Transverse colon (tissue), 4 donors: Measurements from ENCODE around the gene AP5S1. TPM values are rescaled to one million over a fixed set of nuclear protein-coding genes. Genes with fewer than 3 reads are reported as not detected.

Experiments
- DNase-seq: peaks from one replicate; pipeline ENCODE4 v3.0.0-alpha.2; 2019
- H3K27ac ChIP-seq, 4 donors: fragments of 200-600 bp; sonication (generic); 2 replicates each; pipeline ENCODE4 v1.5.1; 2016 to 2018; ENCODE audit warnings: inconsistent platforms in 4 of 4
- H3K27me3 ChIP-seq: fragments of 200-600 bp; sonication (generic); 2 replicates; pipeline ENCODE4 v1.5.1; 2017; ENCODE audit warnings: inconsistent platforms
- H3K36me3 ChIP-seq, 4 donors: fragments of 200-600 bp; sonication (generic); 2 replicates each; pipeline ENCODE4 v1.5.1; 2017 to 2019; ENCODE audit warnings: inconsistent platforms in 4 of 4
- H3K4me1 ChIP-seq, 4 donors: fragments of 200-600 bp; sonication (generic); 2 replicates each; pipeline ENCODE4 v1.5.1; 2017 to 2020; ENCODE audit warnings: inconsistent platforms in 4 of 4
- H3K4me3 ChIP-seq, 4 donors: fragments of 200-600 bp; sonication (generic); 1 replicate in 1 of 4; 2 replicates in 3 of 4; pipeline versions ENCODE4 v1.5.1 to v1.6.1; 2017 to 2019; ENCODE audit warnings: inconsistent platforms in 4 of 4
- H3K9me3 ChIP-seq, 2 donors: fragments of 200-600 bp; sonication (generic); 2 replicates each; pipeline ENCODE4 v1.5.1; 2017 to 2019; ENCODE audit warnings: inconsistent platforms in 2 of 2
- EP300 ChIP-seq: sonication (generic); formaldehyde crosslinking; IDR thresholded peaks from one replicate; pipeline ENCODE4 v1.6.1; 2017; ENCODE audit warnings: antibody characterized with exemption, low read depth
- POLR2A ChIP-seq: fragments of 450-650 bp; IDR thresholded peaks from one replicate; pipeline ENCODE4 v1.6.1; 2016; ENCODE audit warnings: antibody characterized with exemption, mild to moderate bottlenecking, moderate library complexity
- POLR2AphosphoS5 ChIP-seq, 3 donors: sonication (generic); formaldehyde crosslinking; IDR thresholded peaks; one replicate each; pipeline ENCODE4 v1.6.1; 2016; ENCODE audit warnings: antibody characterized with exemption in 3 of 3
- WGBS, 2 donors: methylation state at CpG; one replicate each; pipeline ENCODE4 v1.1.5; 2018; ENCODE audit warnings: low coverage in 1 of 2; 5-methylcytosine and 5-hydroxymethylcytosine counted together
- in situ Hi-C, 4 donors: fragments of 200-750 bp; cut with MboI; loops; one replicate each; pipeline versions ENCODE4 v1.15.0 to v1.15.1; 2017; ENCODE audit warnings: low sequenced_read_pairs in 3 of 4, low pct_ligation_motif_present in 1 of 4, low pct_unique_long_range_greater_than_20kb in 1 of 4
- intact Hi-C: fragments of 100-400 bp; cut with DNase I; formaldehyde crosslinking; loops from one replicate; pipeline ENCODE4 v1.15.1; 2023; ENCODE audit warnings: low total_unique reads
- total RNA-seq, 4 donors: library from RNA; depleted of rRNA; stranded (reverse); fragments of >200 nt; gene quantifications; one replicate each; pipeline ENCODE4 v1.1.0, GENCODE V29; 2016
- TF ChIP-seq, protein P1 (sequence below), 5 experiments: fragments of 200-600 bp in 3 of 5; fragments of 450-650 bp in 2 of 5; sonication (generic) in 3 of 5; IDR thresholded peaks; 1 replicate in 2 of 5; 2 replicates in 3 of 5; pipeline ENCODE4 v1.5.1; 2016 to 2017; ENCODE audit warnings: antibody characterized with exemption in 5 of 5, inconsistent platforms in 3 of 5, mild to moderate bottlenecking in 2 of 5, moderate library complexity in 1 of 5

AP5S1 gene
- total RNA-seq, 4 donors from 2014 or later, result 9.1 to 38.5 (median 17.0) TPM

DNA sequence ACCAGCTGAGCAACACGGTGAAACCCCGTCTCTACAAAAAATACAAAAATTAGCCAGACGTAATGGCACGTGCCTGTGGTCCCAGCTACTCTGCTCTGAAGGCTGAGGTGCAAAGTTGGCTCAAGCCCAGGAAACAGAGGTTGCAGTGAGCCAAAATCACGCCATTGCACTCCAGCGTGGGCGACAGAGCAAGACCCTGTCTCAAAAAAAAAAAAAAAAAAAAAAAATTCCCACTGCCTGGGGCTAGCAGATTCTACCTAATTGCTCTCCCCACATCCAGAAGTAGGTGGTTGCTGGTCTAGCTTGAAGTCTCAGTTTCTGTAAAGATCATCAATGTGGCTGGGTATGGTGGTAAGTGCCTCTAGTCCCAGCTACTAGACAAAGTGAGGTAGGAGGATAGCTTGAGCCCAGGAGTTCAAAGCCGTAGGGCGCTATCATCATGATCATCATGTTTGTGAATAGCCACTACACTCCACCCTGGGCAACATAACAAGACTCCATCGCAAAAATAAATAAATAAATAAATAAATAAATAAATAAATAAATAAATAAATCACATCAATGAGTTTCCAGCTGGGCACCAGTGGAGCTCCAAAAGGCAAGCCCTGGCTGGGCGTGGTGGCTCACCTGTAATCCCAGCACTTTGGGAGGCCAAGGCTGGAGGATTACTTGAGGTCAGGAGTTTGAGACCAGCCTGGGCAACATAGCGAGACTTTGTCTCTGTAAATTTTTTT lies 6.3 kb upstream of the AP5S1 start:
- in situ Hi-C loops, result no loop called here
- no peaks in the 10 kb centered on the region for H3K27me3 ChIP-seq
- peaks cover 18 to 52% (median 47%) of the 10 kb centered on the region in 4 donors for H3K4me1 ChIP-seq
- TF ChIP-seq EP300, result no peak
- intact Hi-C loops, result no loop called here
- H3K4me3 ChIP-seq, result no peak overlapping the region
- H3K27ac ChIP-seq, result peak overlapping the region; percentile 86 to 97 (median 92)
- H3K9me3 ChIP-seq, result no peaks in the 10 kb centered on the region
- 60 to 69% methylated on average over 2 to 12 of the region's 12 CpGs for WGBS, 2 donors
- DNase-seq, result no peak
- H3K36me3 ChIP-seq, result no peaks in the 10 kb centered on the region

- in situ Hi-C loops, result no loop called here
- H3K27me3 ChIP-seq, result no peaks in the 10 kb centered on the region
- intact Hi-C loops, result no loop called here
- H3K36me3 ChIP-seq, result no peaks in the 10 kb centered on the region
- H3K4me3 ChIP-seq, result no peak overlapping the region
- H3K9me3 ChIP-seq, result no peaks in the 10 kb centered on the region
- 64 to 81% methylated on average over 3 to 7 of the region's 7 CpGs for WGBS, 2 donors
- H3K27ac ChIP-seq, result no peak overlapping the region
- no peak for DNase-seq
- peaks cover 24 to 53% (median 48%) of the 10 kb centered on the region in 4 donors for H3K4me1 ChIP-seq
- no peak for TF ChIP-seq POLR2A
- TF ChIP-seq POLR2AphosphoS5 (IDR thresholded peaks at IDR 0.05), result no peak
- TF ChIP-seq, protein P1, sequence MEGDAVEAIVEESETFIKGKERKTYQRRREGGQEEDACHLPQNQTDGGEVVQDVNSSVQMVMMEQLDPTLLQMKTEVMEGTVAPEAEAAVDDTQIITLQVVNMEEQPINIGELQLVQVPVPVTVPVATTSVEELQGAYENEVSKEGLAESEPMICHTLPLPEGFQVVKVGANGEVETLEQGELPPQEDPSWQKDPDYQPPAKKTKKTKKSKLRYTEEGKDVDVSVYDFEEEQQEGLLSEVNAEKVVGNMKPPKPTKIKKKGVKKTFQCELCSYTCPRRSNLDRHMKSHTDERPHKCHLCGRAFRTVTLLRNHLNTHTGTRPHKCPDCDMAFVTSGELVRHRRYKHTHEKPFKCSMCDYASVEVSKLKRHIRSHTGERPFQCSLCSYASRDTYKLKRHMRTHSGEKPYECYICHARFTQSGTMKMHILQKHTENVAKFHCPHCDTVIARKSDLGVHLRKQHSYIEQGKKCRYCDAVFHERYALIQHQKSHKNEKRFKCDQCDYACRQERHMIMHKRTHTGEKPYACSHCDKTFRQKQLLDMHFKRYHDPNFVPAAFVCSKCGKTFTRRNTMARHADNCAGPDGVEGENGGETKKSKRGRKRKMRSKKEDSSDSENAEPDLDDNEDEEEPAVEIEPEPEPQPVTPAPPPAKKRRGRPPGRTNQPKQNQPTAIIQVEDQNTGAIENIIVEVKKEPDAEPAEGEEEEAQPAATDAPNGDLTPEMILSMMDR (IDR thresholded peaks at IDR 0.05), result no peak
- TF ChIP-seq EP300, result no peak
Observed at GRCh38 chr20:3814928-3815495, 5.3 kb upstream of the AP5S1 start.

GRCh38 chr20:3815703-3816315 lies 4.5 kb upstream of the AP5S1 start:
- in situ Hi-C loops (no loop called here), intact Hi-C loops (no loop called here)
- TF ChIP-seq EP300, result no peak
- Histone ChIP-seq H3K4me3 (no peak overlapping the region), H3K4me1 (peaks cover 20 to 47% (median 41%) of the 10 kb centered on the region in 4 donors), H3K36me3 (no peaks in the 10 kb centered on the region), H3K27ac (no peak overlapping the region), H3K27me3 (no peaks in the 10 kb centered on the region), H3K9me3 (no peaks in the 10 kb centered on the region)
- DNase-seq, result no peak
- 63 to 93% methylated on average over 5 to 9 of the region's 9 CpGs for WGBS, 2 donors

DNA sequence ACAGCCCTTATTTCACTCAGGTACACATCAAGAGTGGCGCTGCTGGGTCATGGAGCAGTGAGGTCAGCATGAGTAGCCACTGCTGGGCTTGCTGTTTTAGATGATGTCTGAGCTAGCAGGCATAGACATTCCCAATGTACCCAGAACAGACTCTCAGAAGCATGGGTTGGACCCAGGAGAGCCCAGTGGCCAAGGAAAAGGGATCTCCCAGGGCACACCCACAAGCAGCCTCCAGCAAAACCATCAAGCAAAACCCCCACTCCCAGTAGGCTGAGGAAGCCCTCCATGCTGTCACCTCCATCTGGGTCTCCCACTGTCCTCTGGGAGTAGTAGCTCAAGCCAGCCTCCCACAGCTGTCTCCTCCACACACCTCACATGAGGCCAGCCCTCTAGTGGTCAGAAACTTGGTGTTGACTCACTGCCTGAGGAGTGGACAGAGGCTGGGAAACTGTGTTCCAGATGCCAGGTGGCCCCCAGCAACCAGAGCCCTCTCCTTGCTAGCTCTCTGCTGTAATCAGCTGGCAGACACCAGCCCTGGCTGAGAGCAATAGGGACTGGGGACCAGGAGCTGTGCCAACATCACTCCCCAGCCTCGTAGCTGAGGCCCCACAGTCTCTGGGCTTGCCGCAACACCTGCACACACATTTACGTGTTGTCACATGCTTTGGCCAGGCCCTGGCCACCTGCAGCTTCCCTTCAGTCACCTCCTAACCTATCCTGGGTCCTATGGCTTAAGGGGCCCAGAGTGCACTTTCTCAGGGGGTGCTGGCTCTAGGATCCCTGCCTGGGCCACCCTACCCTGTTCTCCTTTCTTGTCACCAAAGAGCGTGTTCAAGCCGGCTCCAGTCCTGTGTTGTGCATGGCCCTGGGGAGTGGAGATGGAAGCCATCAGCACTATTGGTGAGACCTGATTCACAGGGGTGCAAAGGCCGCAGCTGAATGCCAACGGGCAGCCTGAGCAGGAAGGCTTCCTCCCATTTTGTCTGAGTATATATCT lies 1.9 kb upstream of the AP5S1 start:
- in situ Hi-C loops, result no loop called here

More for the DNA sequence above, 1.9 kb upstream of the AP5S1 start:
- Histone ChIP-seq H3K36me3 (peaks cover 0 to 7% (median 0%) of the 10 kb centered on the region in 4 donors), H3K27ac (peak overlapping the region; percentile 95 to 97 (median 96)), H3K4me3 (no peak overlapping the region), H3K9me3 (no peaks in the 10 kb centered on the region), H3K27me3 (no peaks in the 10 kb centered on the region), H3K4me1 (peaks cover 17 to 32% (median 28%) of the 10 kb centered on the region in 4 donors)
- TF ChIP-seq, protein P1 (IDR thresholded peaks at IDR 0.05), result peak; percentile 63 to 85 (median 71)
- no peak for TF ChIP-seq POLR2AphosphoS5 (IDR thresholded peaks at IDR 0.05)
- intact Hi-C loops, result loop anchor here (2.0 kb wide), 1 partner anchor 32 kb away; the partner anchor contains the start of gene CENPB
- 70 to 100% methylated on average over 2 to 8 of the region's 8 CpGs for WGBS, 2 donors
- peak; percentile 82 for DNase-seq
